GM19099 (cell line): ENCODE data around the gene COMMD1.

Experiments
- POLR2A ChIP-seq: IDR thresholded peaks from 3 replicates; pipeline ENCODE4 v1.6.1; 2011; ENCODE audit warnings: low read depth; ENCODE audit not compliant: insufficient read length; ENCODE audit errors: extremely low read depth

Gene COMMD1

DNA sequence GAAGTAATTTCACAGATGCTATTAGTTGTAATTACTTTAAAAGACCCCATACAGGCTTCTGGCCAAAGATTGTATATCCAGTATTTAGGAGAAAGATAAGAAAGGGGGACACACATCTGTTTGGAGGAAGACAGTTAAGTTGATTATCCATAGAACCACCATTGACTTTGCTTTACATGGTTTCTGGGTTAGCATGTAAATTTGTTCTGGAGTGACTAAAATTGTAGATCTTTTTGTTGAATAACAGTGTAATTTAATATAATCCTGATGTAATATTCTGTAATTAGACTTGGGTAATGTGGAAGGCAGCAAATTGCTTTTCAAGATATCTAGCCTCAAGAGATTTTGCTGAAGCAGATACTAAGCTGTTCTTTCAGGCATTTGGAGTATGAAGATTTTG lies 17.2 kb downstream of the COMMD1 start:
- TF ChIP-seq POLR2A: no peak

DNA sequence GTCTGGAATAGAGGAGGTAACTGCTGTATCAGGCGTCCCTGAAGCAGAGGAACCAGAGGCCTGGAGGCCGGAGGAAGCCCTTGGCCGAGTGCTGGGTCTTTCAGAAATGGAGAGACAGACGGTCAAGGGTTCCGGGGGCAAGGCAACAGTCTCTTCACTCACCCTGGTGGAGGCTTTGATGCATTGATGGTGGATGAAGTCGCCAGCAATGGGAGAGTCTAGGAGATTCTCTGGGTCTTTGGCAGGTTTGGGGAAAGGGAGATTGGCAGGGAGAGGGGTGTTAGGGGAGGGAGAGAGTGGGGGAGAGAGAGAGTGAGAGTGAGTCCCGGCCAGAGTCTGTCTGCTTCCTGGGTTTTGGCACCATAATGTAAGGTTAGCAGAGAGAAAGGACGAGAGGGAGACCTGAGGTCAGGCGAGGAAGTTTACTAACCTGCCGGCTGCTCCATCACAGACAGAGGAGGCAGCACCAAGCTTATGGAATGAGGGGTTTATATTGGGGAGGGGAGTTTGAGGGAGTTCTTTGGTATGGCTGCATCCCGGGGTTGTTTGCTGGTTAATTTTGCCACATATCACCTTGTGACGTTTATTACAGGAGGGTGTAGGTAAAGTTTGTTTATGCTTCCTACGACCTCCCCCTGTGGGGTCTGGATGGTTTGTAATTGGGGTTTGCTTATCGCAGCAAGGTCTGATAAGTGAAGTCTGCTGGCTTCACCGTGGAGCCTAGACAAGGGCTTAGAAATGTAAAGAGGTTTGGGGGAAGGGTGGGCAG lies 19.6 kb downstream of the COMMD1 start:
- no peak for TF ChIP-seq POLR2A

GRCh38 chr2:61926531-61927477 lies 21.3 kb downstream of the COMMD1 start:
- TF ChIP-seq POLR2A: no peak

- TF ChIP-seq POLR2A: no peak
These were observed 23.5 kb downstream of the COMMD1 start for GRCh38 chr2:61928826-61929461.

- TF ChIP-seq POLR2A: no peak
These were observed 31.6 kb downstream of the COMMD1 start for GRCh38 chr2:61937098-61937497.

GRCh38 chr2:61937886-61938285 lies 32.4 kb downstream of the COMMD1 start:
- TF ChIP-seq POLR2A: no peak

GRCh38 chr2:61938511-61938910 lies 33.0 kb downstream of the COMMD1 start:
- TF ChIP-seq POLR2A: no peak

DNA sequence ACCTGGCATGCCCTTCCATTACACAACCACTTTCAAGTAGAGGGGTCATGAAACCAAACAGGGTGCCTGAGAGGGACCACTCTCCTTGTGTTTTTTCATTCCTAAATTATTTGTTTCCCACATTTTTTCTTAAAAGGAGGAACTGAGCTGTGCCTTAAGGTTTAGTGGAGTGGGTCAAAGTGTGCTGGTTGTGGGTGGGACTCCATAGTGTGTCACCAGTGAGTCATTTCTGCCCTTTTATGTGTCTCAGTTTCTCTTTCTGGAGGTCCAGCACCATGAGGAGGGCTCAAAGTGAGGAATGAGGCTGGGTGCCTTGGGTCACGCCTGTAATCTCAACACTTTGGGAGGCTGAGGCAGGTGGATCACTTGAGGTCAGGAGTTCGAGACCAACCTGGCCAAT lies 37.8 kb downstream of the COMMD1 start:
- no peak for TF ChIP-seq POLR2A

- TF ChIP-seq POLR2A: no peak
These were observed 41.2 kb downstream of the COMMD1 start for GRCh38 chr2:61946666-61947065.

GRCh38 chr2:61948661-61949457 lies 43.4 kb downstream of the COMMD1 start:
- no peak for TF ChIP-seq POLR2A

- no peak for TF ChIP-seq POLR2A
These were observed 43.9 kb downstream of the COMMD1 start for GRCh38 chr2:61949458-61949713.

DNA sequence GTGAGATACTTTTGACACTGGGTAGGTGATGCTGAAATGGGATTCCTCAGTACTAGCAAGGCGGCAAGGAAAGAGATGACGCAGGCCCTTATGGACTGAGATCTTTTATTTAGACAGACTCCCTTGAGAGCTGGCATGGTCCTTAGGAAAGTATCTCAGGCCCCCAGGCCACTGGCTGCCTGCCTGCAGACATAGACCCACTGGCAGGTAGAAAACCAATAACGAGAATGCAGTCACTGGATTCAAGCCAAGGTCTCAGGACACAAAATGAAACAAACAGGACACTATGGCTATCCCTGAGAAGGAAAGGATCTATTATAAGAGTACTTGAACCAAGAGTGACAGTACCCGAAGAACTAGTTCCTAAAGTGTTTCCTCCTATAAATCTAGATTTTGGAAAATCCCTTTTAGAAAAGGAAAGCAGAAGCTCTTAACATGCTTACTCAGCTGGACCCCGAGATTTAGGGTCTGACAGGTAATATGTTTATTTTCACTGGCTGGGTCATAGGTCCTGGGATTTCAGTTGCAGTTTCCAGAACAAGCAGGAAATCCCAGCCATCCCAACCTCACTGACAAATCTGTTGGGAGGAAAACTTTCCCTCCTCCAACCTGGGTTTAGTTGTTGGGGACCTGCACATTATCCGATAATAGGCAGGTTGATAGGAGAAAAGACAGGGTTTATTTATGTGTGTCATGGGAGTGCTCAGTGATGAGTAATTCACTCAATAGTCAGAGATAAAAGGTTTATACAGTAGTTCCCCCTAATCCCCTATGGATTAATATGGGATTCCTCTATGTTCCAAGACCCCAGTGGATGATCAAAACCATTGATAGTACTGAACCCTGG lies 44.5 kb downstream of the COMMD1 start:
- TF ChIP-seq POLR2A: no peak

DNA sequence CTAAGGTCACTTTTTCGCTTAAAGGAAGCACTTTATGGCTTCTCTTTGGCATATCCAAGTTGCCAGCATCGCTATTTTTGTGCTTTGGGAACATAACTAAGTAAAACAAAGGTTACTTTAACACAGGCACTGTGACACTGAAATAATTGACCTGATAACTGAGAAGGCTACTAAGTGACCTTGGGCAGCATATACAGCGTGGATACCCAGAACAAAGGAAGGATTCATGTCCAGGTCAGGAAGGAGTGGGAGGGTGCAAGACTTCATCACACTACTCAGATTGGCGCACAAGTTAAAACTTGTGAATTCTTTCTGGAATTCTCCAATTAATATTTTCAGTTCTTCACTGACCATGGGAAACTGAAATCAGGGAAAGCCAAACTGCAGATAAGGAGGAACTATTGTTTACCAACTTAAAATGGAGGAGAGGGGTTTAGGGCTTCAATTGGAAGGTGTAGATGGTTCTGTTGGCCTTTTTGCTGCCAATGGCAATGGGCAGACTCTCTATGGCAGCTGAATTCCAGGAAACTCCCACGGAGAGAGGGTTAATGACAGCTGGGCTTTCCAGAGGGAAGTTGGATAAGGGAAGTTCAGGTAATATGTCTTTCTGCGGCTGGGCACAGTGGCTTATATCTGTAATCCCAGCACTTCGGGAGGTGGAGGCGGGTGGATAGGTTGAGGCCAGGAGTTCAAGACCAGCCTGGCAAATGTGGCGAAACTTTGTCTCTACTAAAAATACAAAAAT lies 45.3 kb downstream of the COMMD1 start:
- no peak for TF ChIP-seq POLR2A
